GM18508 (cell line): Measurements from ENCODE around the gene TMPRSS9.

Experiments
- ATAC-seq: cut with Tn5 transposase; IDR thresholded peaks from one replicate; pipeline ENCODE4 v1.9.1; 2021; ENCODE audit warnings: moderate number of reproducible peaks; ENCODE audit not compliant: insufficient read depth, unreplicated experiment

TMPRSS9 gene

GRCh38 chr19:2329149-2329478, 31.0 kb upstream of the TMPRSS9 start:
- ATAC-seq = no peak

GRCh38 chr19:2329501-2329916, 30.6 kb upstream of the TMPRSS9 start:
- ATAC-seq = no peak

GRCh38 chr19:2330255-2330631, 29.8 kb upstream of the TMPRSS9 start:
- ATAC-seq = no peak

- ATAC-seq = no peak
Measured at GRCh38 chr19:2330632-2331284, 29.3 kb upstream of the TMPRSS9 start.

DNA sequence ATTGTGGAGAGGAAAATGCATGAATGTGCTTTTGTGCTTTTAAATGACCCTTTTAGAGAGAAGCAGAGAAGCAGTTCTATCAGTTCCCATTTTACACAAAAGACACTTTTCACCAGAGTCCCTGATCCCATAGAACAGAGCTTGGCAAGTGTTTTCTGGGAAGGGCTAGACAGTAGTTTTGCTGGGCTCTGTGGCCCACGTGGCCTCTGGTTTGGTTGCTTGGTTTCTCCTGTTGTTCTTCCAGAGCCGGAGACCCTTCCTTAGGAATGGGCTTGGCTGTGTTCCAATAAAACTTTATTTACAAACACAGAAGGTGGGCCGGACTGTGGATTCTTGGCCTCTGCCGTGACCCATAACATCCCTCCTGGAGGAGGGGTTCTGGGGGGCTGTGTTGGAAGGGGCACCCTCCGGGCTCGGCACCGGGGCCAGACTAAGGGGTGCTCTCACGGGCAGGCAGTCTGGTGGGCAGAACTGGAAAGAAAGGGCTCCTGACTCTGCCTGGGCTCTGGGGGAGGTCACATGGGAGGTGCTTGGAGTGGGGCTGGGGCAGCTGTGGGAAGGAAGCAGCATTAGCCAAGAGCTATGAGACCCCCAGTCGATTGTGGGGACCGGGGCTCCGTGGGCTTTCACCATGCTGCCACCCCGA, 28.3 kb upstream of the TMPRSS9 start:
- ATAC-seq = no peak

GRCh38 chr19:2332341-2333026, 27.6 kb upstream of the TMPRSS9 start:
- ATAC-seq = no peak

- no peak for ATAC-seq
Measured at GRCh38 chr19:2333027-2333806, 26.8 kb upstream of the TMPRSS9 start.

DNA sequence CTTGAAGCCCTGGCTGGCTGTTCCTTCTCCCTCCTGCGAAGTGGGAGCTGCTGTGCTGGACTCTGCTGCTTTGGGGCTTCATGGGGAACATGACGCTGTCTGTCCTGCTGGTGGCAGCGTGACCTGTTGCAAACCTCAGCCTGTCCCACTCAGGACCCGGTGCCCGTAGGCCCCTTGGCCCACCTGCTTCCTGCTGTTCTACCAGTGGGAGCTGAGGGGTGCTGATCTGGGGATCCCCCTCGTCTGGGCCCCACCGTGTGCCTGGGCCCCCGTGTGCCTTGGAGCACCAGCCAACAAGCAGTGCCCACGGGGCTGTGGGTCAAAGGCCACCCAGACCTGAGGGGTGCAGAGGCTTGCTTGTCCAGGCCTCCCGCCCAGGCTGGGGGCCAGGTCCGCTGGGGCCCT, 26.3 kb upstream of the TMPRSS9 start:
- no peak for ATAC-seq

DNA sequence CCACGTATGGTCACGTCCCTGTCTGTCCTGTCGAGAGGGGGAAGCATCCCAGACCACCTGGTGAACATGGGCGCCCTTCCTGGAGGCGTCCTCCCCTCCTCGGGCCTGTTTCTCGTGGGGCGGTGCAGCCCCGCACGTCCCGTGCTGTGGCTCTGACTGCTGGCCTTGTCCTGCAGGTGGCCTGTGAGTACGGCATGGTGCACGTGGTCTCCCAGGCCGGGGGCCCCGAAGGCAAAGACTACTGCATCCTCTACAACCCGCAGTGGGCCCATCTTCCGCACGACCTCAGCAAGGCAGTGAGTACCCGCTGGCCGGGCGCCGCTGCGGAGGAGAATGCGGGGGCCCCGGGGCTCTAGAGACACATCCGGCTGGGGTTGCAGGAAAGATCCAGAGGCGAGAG, 25.6 kb upstream of the TMPRSS9 start:
- ATAC-seq = no peak

- ATAC-seq = no peak
Measured at GRCh38 chr19:2334986-2335846, 24.8 kb upstream of the TMPRSS9 start.

GRCh38 chr19:2335848-2336247, 24.2 kb upstream of the TMPRSS9 start:
- ATAC-seq = no peak

GRCh38 chr19:2336528-2337328, 23.3 kb upstream of the TMPRSS9 start:
- ATAC-seq = no peak

- no peak for ATAC-seq
Measured at GRCh38 chr19:2337329-2337707, 22.7 kb upstream of the TMPRSS9 start.

GRCh38 chr19:2338055-2338615, 21.9 kb upstream of the TMPRSS9 start:
- no peak for ATAC-seq

- ATAC-seq = no peak
Measured at GRCh38 chr19:2338751-2339643, 21.1 kb upstream of the TMPRSS9 start.

- no peak for ATAC-seq
Measured at GRCh38 chr19:2339644-2340310, 20.3 kb upstream of the TMPRSS9 start.

- no peak for ATAC-seq
Measured at GRCh38 chr19:2340496-2341243, 19.4 kb upstream of the TMPRSS9 start.
